ENCODE data around the gene RBM4B.

RBM4B gene

GRCh38 chr11:66705587-66706335 is 28.1 kb upstream of the RBM4B start:
- no peak for DNase-seq

- no peak for DNase-seq
These were observed 27.1 kb upstream of the RBM4B start for GRCh38 chr11:66704659-66705360.

- DNase-seq: no peak
These were observed 23.9 kb upstream of the RBM4B start for GRCh38 chr11:66701432-66702240.

- DNase-seq: no peak
These were observed 23.1 kb upstream of the RBM4B start for GRCh38 chr11:66700742-66701141.

- no peak for DNase-seq
These were observed 22.6 kb upstream of the RBM4B start for GRCh38 chr11:66700337-66700736.

GRCh38 chr11:66698491-66698890 is 20.8 kb upstream of the RBM4B start:
- DNase-seq: no peak

GRCh38 chr11:66697988-66698387 is 20.3 kb upstream of the RBM4B start:
- no peak for DNase-seq

- no peak for DNase-seq
These were observed 18.5 kb upstream of the RBM4B start for GRCh38 chr11:66696146-66696545.

- peak; percentile 69 for DNase-seq
These were observed 17.1 kb upstream of the RBM4B start for GRCh38 chr11:66694732-66695207.

- DNase-seq: no peak
These were observed 16.3 kb upstream of the RBM4B start for GRCh38 chr11:66694056-66694410.

- no peak for DNase-seq
These were observed 15.8 kb upstream of the RBM4B start for GRCh38 chr11:66693356-66694055.

GRCh38 chr11:66692871-66693331 is 15.2 kb upstream of the RBM4B start:
- DNase-seq: no peak

GRCh38 chr11:66692446-66692845 is 14.8 kb upstream of the RBM4B start:
- DNase-seq: no peak

- no peak for DNase-seq
These were observed 13.8 kb upstream of the RBM4B start for GRCh38 chr11:66691311-66691980.

- DNase-seq: no peak
These were observed 12.2 kb upstream of the RBM4B start for GRCh38 chr11:66689661-66690590.

- DNase-seq: no peak
These were observed 11.2 kb upstream of the RBM4B start for GRCh38 chr11:66688561-66689534.

- DNase-seq: no peak
These were observed 10.2 kb upstream of the RBM4B start for GRCh38 chr11:66687831-66688281.

GRCh38 chr11:66686801-66687750 is 9.4 kb upstream of the RBM4B start:
- no peak for DNase-seq

Data from GOT3 (cell line).